Left hindlimb (tissue), 1 donor: ENCODE data around the gene PCDHA2.
"Not testable (repeated sequence)": the region's sequence is repeated elsewhere in the genome, so short reads cannot be mapped to it uniquely, and the experiment has no call there.

Experiments
- DNase-seq: peaks from one replicate; pipeline ENCODE4 v3.0.0-alpha.2; 2018

PCDHA2 gene

GRCh38 chr5:140794595-140795258, at the start of gene PCDHA2:
Gene PCDHA2 (plus strand): TSS chr5:140794852.
- no peak for DNase-seq

- no peak for DNase-seq
Measured at GRCh38 chr5:140753561-140753960, 41.1 kb upstream of the PCDHA2 start.

GRCh38 chr5:140764177-140764973, 30.3 kb upstream of the PCDHA2 start:
- DNase-seq = no peak

- DNase-seq = no peak
Measured at GRCh38 chr5:140767444-140767843, 27.2 kb upstream of the PCDHA2 start.

GRCh38 chr5:140780512-140780911, 14.1 kb upstream of the PCDHA2 start:
- DNase-seq = no peak

GRCh38 chr5:140785905-140786686, 8.6 kb upstream of the PCDHA2 start, which contains the start of gene PCDHA1:
Gene PCDHA1 (plus strand): TSS chr5:140786140.
- no peak for DNase-seq

GRCh38 chr5:140787422-140787821, 7.2 kb upstream of the PCDHA2 start:
- not testable (repeated sequence) for DNase-seq

GRCh38 chr5:140787849-140788504, 6.7 kb upstream of the PCDHA2 start:
- DNase-seq = not testable (repeated sequence)

- DNase-seq = no peak
Measured at GRCh38 chr5:140791089-140791488, 3.6 kb upstream of the PCDHA2 start.

GRCh38 chr5:140795259-140795641, 598 bp downstream of the PCDHA2 start:
- DNase-seq = no peak

GRCh38 chr5:140796072-140796717, 1.5 kb downstream of the PCDHA2 start:
- not testable (repeated sequence) for DNase-seq

GRCh38 chr5:140796718-140797095, 2.1 kb downstream of the PCDHA2 start:
- DNase-seq = no peak

GRCh38 chr5:140800816-140801493, 6.3 kb downstream of the PCDHA2 start, which contains the start of gene PCDHA3:
Gene PCDHA3 (plus strand): TSS chr5:140801057.
- DNase-seq = no peak

- DNase-seq = no peak
Measured at GRCh38 chr5:140801494-140801841, 6.8 kb downstream of the PCDHA2 start.

GRCh38 chr5:140802381-140802780, 7.7 kb downstream of the PCDHA2 start:
- not testable (repeated sequence) for DNase-seq

- DNase-seq = no peak
Measured at GRCh38 chr5:140802781-140803271, 8.2 kb downstream of the PCDHA2 start.

- no peak for DNase-seq
Measured at GRCh38 chr5:140806834-140807775, 12.5 kb downstream of the PCDHA2 start, which contains the start of gene PCDHA4. Gene PCDHA4 (plus strand): TSS chr5:140807068.

- DNase-seq = not testable (repeated sequence)
Measured at GRCh38 chr5:140808241-140808888, 13.7 kb downstream of the PCDHA2 start.

GRCh38 chr5:140808889-140809291, 14.2 kb downstream of the PCDHA2 start:
- DNase-seq = no peak
